A549 (cell line): ENCODE results near the gene GPRC5A. TPM values are rescaled to one million over a fixed set of nuclear protein-coding genes. Genes with fewer than 3 reads are reported as not detected.
A peak's percentile ranks its signal among the peaks of the same experiment; 100 is the strongest.

ENCODE experiments used
- ATAC-seq, 2 experiments: fragments of 200-7000 bp in 1 of 2; fragments of >200 bp in 1 of 2; cut with Nextera tagmentation in 1 of 2; cut with Tn5 transposase in 1 of 2; 3 replicates each; pipeline versions ENCODE4 v1.8.0 to v1.9.1; 2018 to 2020; ENCODE audit warnings: mild to moderate bottlenecking in 1 of 2, moderate library complexity in 1 of 2
- CTCF ChIA-PET: fragments of 300-600 bp; sonication (Branson Sonifier 250); formaldehyde crosslinking; extraction: SDS; loops from one replicate; lab custom pipeline; 2021; ENCODE audit warnings: antibody characterized with exemption, inconsistent platforms; lab: Yijun Ruan, JAX
- POLR2A ChIA-PET: fragments of 350-600 bp; formaldehyde crosslinking; extraction: SDS; loops from one replicate; lab custom pipeline; 2021; ENCODE audit warnings: antibody characterized with exemption, inconsistent platforms; lab: Yijun Ruan, JAX
- DNase-seq, 2 experiments: peaks; one replicate each; pipeline versions ENCODE4 v3.0.0 to v3.0.0-alpha.2; 2011 to 2016; ENCODE audit warnings: low read depth in 1 of 2, low spot score in 1 of 2
- FAIRE-seq: peaks from 2 replicates; lab custom pipeline; 2011; peaks lifted over from hg19 to GRCh38; lab: Jason Lieb, UNC
- H3K27ac ChIP-seq, 2 experiments: fragments of >200 bp; sonication (Bioruptor Twin); formaldehyde crosslinking; 3 replicates each; pipeline ENCODE4 v1.5.1; 2016 to 2017
- H3K4me1 ChIP-seq: fragments of >200 bp; sonication (Bioruptor Twin); formaldehyde crosslinking; 3 replicates; pipeline ENCODE4 v1.6.1; 2016
- H3K4me2 ChIP-seq: fragments of >200 bp; sonication (Bioruptor Twin); formaldehyde crosslinking; 3 replicates; pipeline ENCODE4 v1.6.1; 2016
- H3K4me3 ChIP-seq: fragments of >200 bp; sonication (Bioruptor Twin); formaldehyde crosslinking; 3 replicates; pipeline ENCODE4 v1.5.1; 2016
- H3K9me3 ChIP-seq: fragments of >200 bp; sonication (Bioruptor Twin); formaldehyde crosslinking; 3 replicates; pipeline ENCODE4 v1.6.1; 2016
- CBX2 ChIP-seq: fragments of 200-600 bp; sonication (generic); IDR thresholded peaks from 2 replicates; pipeline ENCODE4 v1.6.1; 2016; ENCODE audit warnings: low read depth, mild to moderate bottlenecking, borderline replicate concordance
- CBX8 ChIP-seq: fragments of 200-600 bp; sonication (generic); IDR thresholded peaks from 2 replicates; pipeline ENCODE4 v1.6.1; 2016
- CEBPB ChIP-seq, 2 experiments: fragments of >200 bp in 1 of 2; sonication (Bioruptor Twin) in 1 of 2; formaldehyde crosslinking in 1 of 2; IDR thresholded peaks; 2 replicates each; pipeline ENCODE4 v1.6.1; 2012 to 2016
- EHF ChIP-seq: fragments of 250-450 bp; sonication (Bioruptor Pico); IDR thresholded peaks from 2 replicates; pipeline ENCODE4 v1.5.0; 2020; ENCODE audit warnings: mild to moderate bottlenecking
- EP300 ChIP-seq, 2 experiments: fragments of >200 bp; sonication (Bioruptor Twin); formaldehyde crosslinking; IDR thresholded peaks; 2 replicates in 1 of 2; 3 replicates in 1 of 2; pipeline ENCODE4 v1.6.1; 2016 to 2017
- ESRRA ChIP-seq: fragments of 150-350 bp; IDR thresholded peaks from 2 replicates; pipeline ENCODE4 v1.6.1; 2014; ENCODE audit warnings: mild to moderate bottlenecking, low read length, borderline replicate concordance
- FOSB ChIP-seq: fragments of 250-450 bp; sonication (Bioruptor Pico); IDR thresholded peaks from 2 replicates; pipeline ENCODE4 v1.5.0; 2020; ENCODE audit warnings: mild to moderate bottlenecking, moderate library complexity
- FOSL2 ChIP-seq, 2 experiments: fragments of 450-650 bp in 1 of 2; fragments of >200 bp in 1 of 2; sonication (Bioruptor Twin) in 1 of 2; formaldehyde crosslinking; IDR thresholded peaks; 2 replicates each; pipeline versions ENCODE4 v1.5.0 to v1.6.1; 2016 to 2020; ENCODE audit warnings: mild to moderate bottlenecking in 1 of 2, moderate library complexity in 1 of 2
- FOXS1 ChIP-seq: fragments of 250-450 bp; sonication (Bioruptor Pico); IDR thresholded peaks from 2 replicates; pipeline ENCODE4 v1.5.0; 2020; ENCODE audit warnings: mild to moderate bottlenecking, moderate library complexity
- GATA3 ChIP-seq: IDR thresholded peaks from 2 replicates; pipeline ENCODE4 v1.6.1; 2012; ENCODE audit warnings: borderline replicate concordance
- HDAC2 ChIP-seq: fragments of 200-600 bp; sonication (generic); IDR thresholded peaks from 2 replicates; pipeline ENCODE4 v1.6.1; 2016
- HEYL ChIP-seq: fragments of 250-450 bp; sonication (Bioruptor Pico); IDR thresholded peaks from 2 replicates; pipeline ENCODE4 v1.8.0; 2021; ENCODE audit warnings: mild to moderate bottlenecking, moderate library complexity
- HOXA7 ChIP-seq: fragments of 250-450 bp; sonication (Bioruptor Pico); IDR thresholded peaks from 2 replicates; pipeline ENCODE4 v1.5.0; 2020; ENCODE audit warnings: mild to moderate bottlenecking, moderate library complexity
- HOXB13 ChIP-seq: fragments of 250-450 bp; sonication (Bioruptor Pico); IDR thresholded peaks from 2 replicates; pipeline ENCODE4 v1.5.0; 2020; ENCODE audit warnings: low read depth, mild to moderate bottlenecking, moderate library complexity
- HOXB5 ChIP-seq: fragments of 250-450 bp; sonication (Bioruptor Pico); IDR thresholded peaks from 2 replicates; pipeline ENCODE4 v1.5.0; 2020; ENCODE audit warnings: mild to moderate bottlenecking, moderate library complexity
- JUNB ChIP-seq: fragments of >200 bp; sonication (Bioruptor Twin); formaldehyde crosslinking; IDR thresholded peaks from 2 replicates; pipeline ENCODE4 v1.6.1; 2016
- MAFK ChIP-seq: fragments of 450-650 bp; IDR thresholded peaks from 2 replicates; pipeline ENCODE4 v1.6.1; 2014; ENCODE audit not compliant: partially characterized antibody
- MAX ChIP-seq: IDR thresholded peaks from 2 replicates; pipeline ENCODE4 v1.6.1; 2012
- NPAS2 ChIP-seq: fragments of 250-450 bp; sonication (Bioruptor Pico); IDR thresholded peaks from 2 replicates; pipeline ENCODE4 v1.8.0; 2022; ENCODE audit warnings: mild to moderate bottlenecking, moderate library complexity, borderline replicate concordance
- POLR2A ChIP-seq: IDR thresholded peaks from 2 replicates; pipeline ENCODE4 v1.6.1; 2012; ENCODE audit warnings: mild to moderate bottlenecking, low read length
- RAD21 ChIP-seq, 2 experiments: fragments of >200 bp in 1 of 2; sonication (Bioruptor Twin) in 1 of 2; formaldehyde crosslinking in 1 of 2; IDR thresholded peaks in 1 of 2; conservative IDR thresholded peaks in 1 of 2; 2 replicates in 1 of 2; 3 replicates in 1 of 2; pipeline ENCODE4 v1.6.1; 2012 to 2018; ENCODE audit warnings: inconsistent platforms in 1 of 2
- SMC3 ChIP-seq: fragments of >200 bp; sonication (Bioruptor Twin); formaldehyde crosslinking; IDR thresholded peaks from 3 replicates; pipeline ENCODE4 v1.6.1; 2018; ENCODE audit warnings: inconsistent platforms
- TP53 ChIP-seq: fragments of 250-450 bp; sonication (Bioruptor Pico); IDR thresholded peaks from 2 replicates; pipeline ENCODE4 v1.5.0; 2021; ENCODE audit warnings: mild to moderate bottlenecking, moderate library complexity
- ZC3H11A ChIP-seq: fragments of 450-650 bp; IDR thresholded peaks from 2 replicates; pipeline ENCODE4 v1.6.1; 2014; ENCODE audit warnings: antibody characterized with exemption, mild to moderate bottlenecking
- ZNF302 ChIP-seq: fragments of 250-450 bp; sonication (Bioruptor Pico); IDR thresholded peaks from 2 replicates; pipeline ENCODE4 v1.9.0; 2021; ENCODE audit warnings: inconsistent platforms, mild to moderate bottlenecking, moderate library complexity
- ZSCAN20 ChIP-seq: fragments of 250-450 bp; sonication (Bioruptor Pico); IDR thresholded peaks from 2 replicates; pipeline ENCODE4 v1.8.0; 2022; ENCODE audit warnings: mild to moderate bottlenecking, moderate library complexity
- WGBS: methylation state at CpG from one replicate; pipeline ENCODE4 v1.1.6; 2017; ENCODE audit errors: missing lambda C conversion rate; 5-methylcytosine and 5-hydroxymethylcytosine counted together
- polyA plus RNA-seq, 4 experiments: library from polyadenylated mRNA; depleted of rRNA in 3 of 4; stranded (reverse); fragments of >200 nt; fragmentation: RNase III in 1 of 4; extraction: RNeasy Plus Mini Kit Qiagen cat#74134 plus additional on column Dnase treatment in 1 of 4; gene quantifications; 2 replicates in 3 of 4; 3 replicates in 1 of 4; pipeline ENCODE4 v1.2.3, GENCODE V29; 2011 to 2017
- TF ChIP-seq, protein P1 (sequence below): fragments of >200 bp; sonication (Bioruptor Twin); formaldehyde crosslinking; IDR thresholded peaks from 3 replicates; pipeline ENCODE4 v1.6.1; 2016
- TF ChIP-seq, protein P2 (sequence below): fragments of 250-450 bp; sonication (Bioruptor Pico); IDR thresholded peaks from 2 replicates; pipeline ENCODE4 v1.5.0; 2020; ENCODE audit warnings: low read depth, mild to moderate bottlenecking, moderate library complexity
- TF ChIP-seq, protein P3 (sequence below): IDR thresholded peaks from 2 replicates; pipeline ENCODE4 v1.6.1; 2012
- TF ChIP-seq, protein P4 (sequence below): fragments of 200-600 bp; sonication (generic); IDR thresholded peaks from 2 replicates; pipeline ENCODE4 v1.6.1; 2016; ENCODE audit warnings: antibody characterized with exemption, mild to moderate bottlenecking, moderate library complexity

Gene GPRC5A
- polyA plus RNA-seq, 2 of the 4 experiments (the other 2 are of a cell fraction), result 173 to 296 TPM

DNA sequence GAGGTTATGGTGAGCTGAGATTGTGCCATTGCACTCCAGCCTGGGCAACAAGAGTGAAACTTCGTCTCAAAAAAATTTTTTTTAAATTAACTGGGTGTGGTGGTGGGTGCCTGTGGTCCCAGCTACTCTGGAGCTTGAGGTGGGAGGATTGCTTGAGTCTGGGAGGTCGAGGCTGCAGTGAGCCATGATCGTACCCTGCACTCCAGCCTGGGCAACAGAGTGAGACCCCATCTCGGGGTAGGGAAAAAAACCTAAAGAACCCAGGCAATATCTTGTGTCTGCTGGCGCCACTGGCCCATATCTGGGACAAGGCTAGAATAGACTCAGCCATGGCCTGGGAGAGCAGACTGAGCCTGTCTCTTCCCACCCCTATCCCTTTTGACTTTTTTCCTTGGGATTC lies 9.1 kb upstream of the GPRC5A start (continued):
- TF ChIP-seq, protein P1, sequence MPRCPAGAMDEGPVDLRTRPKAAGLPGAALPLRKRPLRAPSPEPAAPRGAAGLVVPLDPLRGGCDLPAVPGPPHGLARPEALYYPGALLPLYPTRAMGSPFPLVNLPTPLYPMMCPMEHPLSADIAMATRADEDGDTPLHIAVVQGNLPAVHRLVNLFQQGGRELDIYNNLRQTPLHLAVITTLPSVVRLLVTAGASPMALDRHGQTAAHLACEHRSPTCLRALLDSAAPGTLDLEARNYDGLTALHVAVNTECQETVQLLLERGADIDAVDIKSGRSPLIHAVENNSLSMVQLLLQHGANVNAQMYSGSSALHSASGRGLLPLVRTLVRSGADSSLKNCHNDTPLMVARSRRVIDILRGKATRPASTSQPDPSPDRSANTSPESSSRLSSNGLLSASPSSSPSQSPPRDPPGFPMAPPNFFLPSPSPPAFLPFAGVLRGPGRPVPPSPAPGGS, result no peak
- TF ChIP-seq RAD21 (conservative IDR thresholded peaks at IDR 0.05 in 1 of 2, IDR thresholded peaks at IDR 0.05 in 1 of 2) (no peak), CBX8 (no peak), CBX2 (no peak), MAFK (no peak), EHF (no peak)

DNA sequence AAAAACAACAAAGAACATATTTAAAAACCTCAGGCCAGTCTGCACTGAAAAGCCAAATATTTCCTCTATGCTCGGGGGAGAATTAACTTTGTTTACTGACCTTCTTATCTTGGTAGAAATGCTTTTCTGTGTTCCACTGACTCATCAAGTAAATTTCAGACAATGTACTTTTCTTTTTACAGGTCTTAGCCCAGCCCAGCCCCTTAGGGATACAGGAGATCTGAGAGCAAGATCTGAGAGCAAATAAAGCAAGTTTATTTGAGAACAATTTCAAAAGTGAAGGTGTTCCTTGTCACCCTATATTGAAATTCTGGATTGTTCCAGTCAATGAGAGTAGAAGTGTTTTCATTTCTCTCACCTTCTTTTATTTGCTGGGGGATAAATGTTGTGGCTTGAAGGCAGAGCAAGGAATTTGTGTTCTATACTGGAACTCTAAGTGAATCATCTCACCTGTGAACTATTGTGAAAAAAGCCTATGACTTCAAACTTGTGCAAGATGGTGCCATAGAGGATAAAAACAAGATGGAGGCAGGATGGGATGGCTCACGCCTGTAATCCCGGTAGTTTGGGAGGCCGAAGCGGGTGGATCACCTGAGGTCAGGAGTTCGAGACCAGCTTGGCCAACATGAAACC lies 7.9 kb upstream of the GPRC5A start:
- Histone ChIP-seq H3K9me3 (no peaks in the 10 kb centered on the region), H3K27ac (peak overlapping the region; percentile 85 to 90), H3K4me2 (peak overlapping the region; percentile 61), H3K4me3 (no peak overlapping the region), H3K4me1 (peaks cover 73% of the 10 kb centered on the region)
- FAIRE-seq, result peak; percentile 13
- 28% methylated on average over 6 of the region's 6 CpGs for WGBS
- ATAC-seq, result peak; percentile 74 to 81
- CTCF ChIA-PET, result interaction anchor here (1.0 to 1.9 kb wide), 3 partner anchors 11 to 70 kb away, joined by 3 to 6 read pairs (median 3); partner anchors contain the start of gene DDX47
- POLR2A ChIA-PET, result interaction anchor here (0.6 to 2.0 kb wide), 5 partner anchors 8 to 61 kb away, joined by 3 to 6 read pairs (median 5); partner anchors contain the start of gene GPRC5A
- DNase-seq, result peak; percentile 31 to 94
- no peak for TF ChIP-seq NPAS2 (CRISPR knock-in tag)
- TF ChIP-seq CEBPB (IDR thresholded peaks at IDR 0.05), result peak; percentile 74 to 75
- TF ChIP-seq GATA3, result peak; percentile 99
- peak; percentile 96 for TF ChIP-seq EHF
- TF ChIP-seq TP53 (CRISPR knock-in tag), result peak; percentile 68; the same call in 1 of the 2 replicates
- TF ChIP-seq MAX, result peak; percentile 75; the same call in 1 of the 2 replicates
- TF ChIP-seq FOSB, result peak; percentile 73; the same call in 1 of the 2 replicates
- peak; percentile 86; the same call in 1 of the 2 replicates for TF ChIP-seq FOXS1 (CRISPR knock-in tag)
- TF ChIP-seq, protein P2, sequence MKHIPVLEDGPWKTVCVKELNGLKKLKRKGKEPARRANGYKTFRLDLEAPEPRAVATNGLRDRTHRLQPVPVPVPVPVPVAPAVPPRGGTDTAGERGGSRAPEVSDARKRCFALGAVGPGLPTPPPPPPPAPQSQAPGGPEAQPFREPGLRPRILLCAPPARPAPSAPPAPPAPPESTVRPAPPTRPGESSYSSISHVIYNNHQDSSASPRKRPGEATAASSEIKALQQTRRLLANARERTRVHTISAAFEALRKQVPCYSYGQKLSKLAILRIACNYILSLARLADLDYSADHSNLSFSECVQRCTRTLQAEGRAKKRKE (CRISPR knock-in tag), result peak; percentile 63; the same call in 1 of the 2 replicates
- peak; percentile 86 for TF ChIP-seq JUNB
- peak; percentile 92 for TF ChIP-seq HOXB5 (CRISPR knock-in tag)
- peak; percentile 95 for TF ChIP-seq ZSCAN20
- peak; percentile 58; the same call in 1 of the 2 replicates for TF ChIP-seq ZNF302 (CRISPR knock-in tag)
- TF ChIP-seq FOSL2 (IDR thresholded peaks at IDR 0.05), result peak; percentile 81
- peak; percentile 89 for TF ChIP-seq FOSL2 (CRISPR knock-in tag; IDR thresholded peaks at IDR 0.05)
- peak; percentile 95 for TF ChIP-seq HOXB13 (CRISPR knock-in tag)
- TF ChIP-seq, protein P3, sequence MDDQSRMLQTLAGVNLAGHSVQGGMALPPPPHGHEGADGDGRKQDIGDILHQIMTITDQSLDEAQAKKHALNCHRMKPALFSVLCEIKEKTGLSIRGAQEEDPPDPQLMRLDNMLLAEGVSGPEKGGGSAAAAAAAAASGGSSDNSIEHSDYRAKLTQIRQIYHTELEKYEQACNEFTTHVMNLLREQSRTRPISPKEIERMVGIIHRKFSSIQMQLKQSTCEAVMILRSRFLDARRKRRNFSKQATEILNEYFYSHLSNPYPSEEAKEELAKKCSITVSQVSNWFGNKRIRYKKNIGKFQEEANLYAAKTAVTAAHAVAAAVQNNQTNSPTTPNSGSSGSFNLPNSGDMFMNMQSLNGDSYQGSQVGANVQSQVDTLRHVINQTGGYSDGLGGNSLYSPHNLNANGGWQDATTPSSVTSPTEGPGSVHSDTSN, result peak; percentile 68; the same call in 1 of the 2 replicates
- TF ChIP-seq HEYL (CRISPR knock-in tag), result peak; percentile 88; the same call in 1 of the 2 replicates
- TF ChIP-seq ESRRA, result no peak
- 0 out of 2 replicates have a peak, but pooled peaks have one; percentile 23 for TF ChIP-seq HOXA7 (CRISPR knock-in tag)
- TF ChIP-seq SMC3, result no peak
- TF ChIP-seq RAD21 (conservative IDR thresholded peaks at IDR 0.05 in 1 of 2, IDR thresholded peaks at IDR 0.05 in 1 of 2), result peak in 1 of 2 experiments; percentile 6; a peak in 2 of 5 replicates
- no peak for TF ChIP-seq CBX2
- peak; percentile 67 to 75; a peak in 3 of 5 replicates for TF ChIP-seq EP300 (IDR thresholded peaks at IDR 0.05)
- peak; percentile 78 for TF ChIP-seq MAFK
- TF ChIP-seq, protein P1, result 0 out of 3 replicates have a peak, but pooled peaks have one; percentile 56
- no peak for TF ChIP-seq HDAC2
- TF ChIP-seq, protein P4, sequence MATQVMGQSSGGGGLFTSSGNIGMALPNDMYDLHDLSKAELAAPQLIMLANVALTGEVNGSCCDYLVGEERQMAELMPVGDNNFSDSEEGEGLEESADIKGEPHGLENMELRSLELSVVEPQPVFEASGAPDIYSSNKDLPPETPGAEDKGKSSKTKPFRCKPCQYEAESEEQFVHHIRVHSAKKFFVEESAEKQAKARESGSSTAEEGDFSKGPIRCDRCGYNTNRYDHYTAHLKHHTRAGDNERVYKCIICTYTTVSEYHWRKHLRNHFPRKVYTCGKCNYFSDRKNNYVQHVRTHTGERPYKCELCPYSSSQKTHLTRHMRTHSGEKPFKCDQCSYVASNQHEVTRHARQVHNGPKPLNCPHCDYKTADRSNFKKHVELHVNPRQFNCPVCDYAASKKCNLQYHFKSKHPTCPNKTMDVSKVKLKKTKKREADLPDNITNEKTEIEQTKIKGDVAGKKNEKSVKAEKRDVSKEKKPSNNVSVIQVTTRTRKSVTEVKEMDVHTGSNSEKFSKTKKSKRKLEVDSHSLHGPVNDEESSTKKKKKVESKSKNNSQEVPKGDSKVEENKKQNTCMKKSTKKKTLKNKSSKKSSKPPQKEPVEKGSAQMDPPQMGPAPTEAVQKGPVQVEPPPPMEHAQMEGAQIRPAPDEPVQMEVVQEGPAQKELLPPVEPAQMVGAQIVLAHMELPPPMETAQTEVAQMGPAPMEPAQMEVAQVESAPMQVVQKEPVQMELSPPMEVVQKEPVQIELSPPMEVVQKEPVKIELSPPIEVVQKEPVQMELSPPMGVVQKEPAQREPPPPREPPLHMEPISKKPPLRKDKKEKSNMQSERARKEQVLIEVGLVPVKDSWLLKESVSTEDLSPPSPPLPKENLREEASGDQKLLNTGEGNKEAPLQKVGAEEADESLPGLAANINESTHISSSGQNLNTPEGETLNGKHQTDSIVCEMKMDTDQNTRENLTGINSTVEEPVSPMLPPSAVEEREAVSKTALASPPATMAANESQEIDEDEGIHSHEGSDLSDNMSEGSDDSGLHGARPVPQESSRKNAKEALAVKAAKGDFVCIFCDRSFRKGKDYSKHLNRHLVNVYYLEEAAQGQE, result no peak
- no peak for TF ChIP-seq ZC3H11A
- no peak for TF ChIP-seq POLR2A
